SU-DHL-6 (cell line): ENCODE results near the gene NUP210L.
"Not testable (repeated sequence)": the region's sequence is repeated elsewhere in the genome, so short reads cannot be mapped to it uniquely, and the experiment has no call there.

Source experiments
- H2AFZ ChIP-seq: fragments of 200-600 bp; sonication (generic); 2 replicates; pipeline ENCODE4 v1.6.1; 2014; ENCODE audit warnings: low read depth, mild to moderate bottlenecking, moderate library complexity, mixed read lengths, antibody characterized with exemption, low read length; ENCODE audit not compliant: severe bottlenecking
- H3F3A ChIP-seq: fragments of 200-600 bp; shearing (Covaris generic); 2 replicates; pipeline ENCODE4 v1.6.0; 2016; ENCODE audit warnings: antibody characterized with exemption, mild to moderate bottlenecking; ENCODE audit not compliant: insufficient read depth
- H3K27ac ChIP-seq: fragments of 200-600 bp; sonication (generic); 2 replicates; pipeline ENCODE4 v1.5.1; 2016; ENCODE audit warnings: low read depth, mild to moderate bottlenecking, low read length, moderate library complexity, mixed read lengths
- H3K27me3 ChIP-seq: fragments of 200-600 bp; sonication (generic), shearing (Covaris generic); 2 replicates; pipeline ENCODE4 v1.6.0; 2014; ENCODE audit warnings: mild to moderate bottlenecking, low read length
- H3K36me3 ChIP-seq: fragments of 200-600 bp; sonication (generic); 2 replicates; pipeline ENCODE4 v1.6.1; 2014; ENCODE audit warnings: mild to moderate bottlenecking, low read length, mixed read lengths
- H3K4me2 ChIP-seq: fragments of 300-600, 200-600 bp; shearing (Covaris generic), sonication (generic); 2 replicates; pipeline ENCODE4 v1.6.0; 2014; ENCODE audit warnings: low read length, low read depth, mild to moderate bottlenecking; ENCODE audit not compliant: poor library complexity, severe bottlenecking
- H3K4me3 ChIP-seq: fragments of 200-600 bp; sonication (generic); 2 replicates; pipeline ENCODE4 v1.5.1; 2014; ENCODE audit warnings: antibody characterized with exemption, low read length, mild to moderate bottlenecking, mixed read lengths; ENCODE audit not compliant: insufficient read depth, poor library complexity, severe bottlenecking
- H3K79me2 ChIP-seq: fragments of 200-600 bp; sonication (generic); 2 replicates; pipeline ENCODE4 v1.6.1; 2014; ENCODE audit warnings: mild to moderate bottlenecking, low read length, moderate library complexity; ENCODE audit not compliant: insufficient read depth
- H3K9ac ChIP-seq: fragments of 200-600 bp; sonication (generic); 2 replicates; pipeline ENCODE4 v1.7.0; 2014; ENCODE audit warnings: mild to moderate bottlenecking, low read length
- H3K9me2 ChIP-seq: fragments of 200-600 bp; sonication (generic); replicated peaks from 2 replicates; pipeline ENCODE4 v1.6.1; 2014; ENCODE audit warnings: low read length; ENCODE audit not compliant: insufficient read depth
- H3K9me3 ChIP-seq: fragments of 200-600 bp; sonication (generic); 2 replicates; pipeline ENCODE4 v1.6.1; 2014; ENCODE audit warnings: low read length, mixed read lengths; ENCODE audit not compliant: insufficient read depth
- H4K20me1 ChIP-seq: fragments of 200-600 bp; sonication (generic); 2 replicates; pipeline ENCODE4 v1.6.1; 2014; ENCODE audit warnings: low read depth, mild to moderate bottlenecking, antibody characterized with exemption, low read length, moderate library complexity, mixed read lengths
- CTCF ChIP-seq: fragments of 200-600 bp; sonication (generic); IDR thresholded peaks from one replicate; pipeline ENCODE4 v1.5.1; 2017; ENCODE audit warnings: antibody characterized with exemption, mild to moderate bottlenecking, low read length, moderate library complexity; ENCODE audit not compliant: insufficient read depth, poor library complexity, severe bottlenecking
- EZH2phosphoT487 ChIP-seq: fragments of 200-600 bp; sonication (generic), shearing (Covaris generic); conservative IDR thresholded peaks from 2 replicates; pipeline ENCODE4 v1.6.1; 2018; ENCODE audit warnings: mild to moderate bottlenecking, antibody characterized with exemption, low read length, moderate library complexity, mixed read lengths

Gene NUP210L

GRCh38 chr1:154012129-154012528, 142.7 kb downstream of the NUP210L start:
- H3K4me3 ChIP-seq, result no peak overlapping the region
- no peaks in the 10 kb centered on the region for H3K27me3 ChIP-seq
- no peaks in the 10 kb centered on the region for H3K9me2 ChIP-seq
- H3K27ac ChIP-seq, result no peak overlapping the region
- no peaks in the 10 kb centered on the region for H3K79me2 ChIP-seq
- H3F3A ChIP-seq, result no peaks in the 10 kb centered on the region
- H3K9me3 ChIP-seq, result no peaks in the 10 kb centered on the region
- TF ChIP-seq EZH2phosphoT487, result no peak
- no peak for TF ChIP-seq CTCF
- H3K36me3 ChIP-seq, result no peaks in the 10 kb centered on the region
- no peak overlapping the region for H2AFZ ChIP-seq
- no peaks in the 10 kb centered on the region for H4K20me1 ChIP-seq
- no peak overlapping the region for H3K4me2 ChIP-seq
- no peak overlapping the region for H3K9ac ChIP-seq

DNA sequence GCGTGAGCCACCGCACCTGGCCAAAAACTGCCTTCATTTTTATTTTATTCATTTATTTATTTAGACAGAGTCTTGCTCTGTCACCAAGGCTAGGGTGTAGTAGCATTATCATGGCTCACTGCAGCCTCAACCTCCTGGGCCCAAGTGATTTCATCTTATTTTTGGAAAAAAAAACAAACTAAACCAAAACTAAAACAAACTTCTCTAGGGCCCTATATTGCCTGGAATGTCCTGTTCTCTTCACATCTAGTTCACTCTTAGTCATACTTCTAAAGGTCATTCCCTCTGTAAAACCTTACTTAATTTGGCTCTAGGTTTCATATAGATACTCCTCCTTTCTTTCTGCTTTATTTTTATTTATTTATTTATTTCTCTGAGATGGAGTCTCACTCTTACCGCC, 148.7 kb downstream of the NUP210L start:
- no peaks in the 10 kb centered on the region for H3K36me3 ChIP-seq
- no peak overlapping the region for H3K9ac ChIP-seq
- H3F3A ChIP-seq, result no peaks in the 10 kb centered on the region
- H3K79me2 ChIP-seq, result no peaks in the 10 kb centered on the region
- no peak overlapping the region for H3K4me3 ChIP-seq
- H3K4me2 ChIP-seq, result no peak overlapping the region
- H3K9me2 ChIP-seq, result no peaks in the 10 kb centered on the region
- H4K20me1 ChIP-seq, result no peaks in the 10 kb centered on the region
- no peaks in the 10 kb centered on the region for H3K27me3 ChIP-seq
- TF ChIP-seq CTCF, result no peak
- no peak overlapping the region for H3K27ac ChIP-seq
- no peaks in the 10 kb centered on the region for H3K9me3 ChIP-seq
- no peak overlapping the region for H2AFZ ChIP-seq

- no peak overlapping the region for H3K4me3 ChIP-seq
- peaks cover 13% of the 10 kb centered on the region for H3F3A ChIP-seq
- no peak overlapping the region for H3K4me2 ChIP-seq
- H3K79me2 ChIP-seq, result no peaks in the 10 kb centered on the region
- no peaks in the 10 kb centered on the region for H4K20me1 ChIP-seq
- no peak overlapping the region for H3K27ac ChIP-seq
- TF ChIP-seq EZH2phosphoT487 (no peak), CTCF (no peak)
- no peaks in the 10 kb centered on the region for H3K9me3 ChIP-seq
- no peaks in the 10 kb centered on the region for H3K27me3 ChIP-seq
- no peak overlapping the region for H3K9ac ChIP-seq
- H3K9me2 ChIP-seq, result no peaks in the 10 kb centered on the region
- peaks cover 3% of the 10 kb centered on the region; the same call in 1 of the 2 replicates for H3K36me3 ChIP-seq
- no peak overlapping the region for H2AFZ ChIP-seq
Measured at GRCh38 chr1:154000420-154000819, 154.5 kb downstream of the NUP210L start.

DNA sequence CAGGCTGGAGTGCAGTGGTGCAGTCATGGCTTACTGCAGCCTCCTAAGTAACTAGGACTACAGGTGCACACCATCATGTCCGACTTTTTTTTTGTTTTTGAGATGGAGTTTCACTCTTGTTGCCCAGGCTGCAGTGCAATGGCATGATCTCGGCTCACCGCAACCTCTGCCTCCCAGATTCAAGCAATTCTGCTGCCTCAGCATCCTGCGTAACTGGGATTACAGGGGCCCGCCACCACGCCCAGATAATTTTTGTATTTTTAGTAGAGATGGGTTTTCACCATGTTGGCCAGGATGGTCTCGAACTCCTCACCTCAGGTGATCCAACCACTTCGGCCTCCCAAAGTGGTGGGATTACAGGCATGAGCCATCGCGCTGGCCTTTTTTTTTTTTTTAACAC, 158.0 kb downstream of the NUP210L start:
- H3K4me2 ChIP-seq, H3K27me3 ChIP-seq, H3K79me2 ChIP-seq, H2AFZ ChIP-seq, H3K9me2 ChIP-seq, H3K9ac ChIP-seq, H3K4me3 ChIP-seq, H4K20me1 ChIP-seq, H3K27ac ChIP-seq, H3K9me3 ChIP-seq: not testable (repeated sequence)
- peaks cover 44% of the 10 kb centered on the region for H3F3A ChIP-seq
- peaks cover 22% of the 10 kb centered on the region for H3K36me3 ChIP-seq
